UCSD-AML1 (cell line): ENCODE measurements around the gene TP73.

Experiments
- DNase-seq: peaks from one replicate; lab custom pipeline; 2025; ENCODE audit not compliant: unreplicated experiment; lab: John Stamatoyannopoulos, UW

Gene TP73

DNA sequence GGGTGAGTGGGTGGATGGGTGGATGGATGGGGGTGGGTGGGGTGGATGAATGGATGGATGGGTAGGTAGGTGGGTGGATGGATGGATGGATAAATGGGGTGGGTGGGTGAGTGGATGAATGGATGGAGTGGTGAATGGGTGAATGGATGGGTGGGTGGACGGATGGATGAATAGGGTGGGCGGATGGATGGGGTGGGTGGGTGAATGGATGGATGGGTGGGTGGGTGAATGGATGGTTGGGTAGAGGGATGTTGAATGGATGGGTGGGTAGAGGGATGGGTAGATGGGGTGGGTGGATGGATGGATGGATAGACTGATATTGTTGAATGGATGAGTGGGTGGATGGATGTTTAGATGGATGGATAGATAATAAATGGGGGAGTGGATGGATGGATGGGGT lies 73.0 kb downstream of the TP73 start:
- no peak for DNase-seq

DNA sequence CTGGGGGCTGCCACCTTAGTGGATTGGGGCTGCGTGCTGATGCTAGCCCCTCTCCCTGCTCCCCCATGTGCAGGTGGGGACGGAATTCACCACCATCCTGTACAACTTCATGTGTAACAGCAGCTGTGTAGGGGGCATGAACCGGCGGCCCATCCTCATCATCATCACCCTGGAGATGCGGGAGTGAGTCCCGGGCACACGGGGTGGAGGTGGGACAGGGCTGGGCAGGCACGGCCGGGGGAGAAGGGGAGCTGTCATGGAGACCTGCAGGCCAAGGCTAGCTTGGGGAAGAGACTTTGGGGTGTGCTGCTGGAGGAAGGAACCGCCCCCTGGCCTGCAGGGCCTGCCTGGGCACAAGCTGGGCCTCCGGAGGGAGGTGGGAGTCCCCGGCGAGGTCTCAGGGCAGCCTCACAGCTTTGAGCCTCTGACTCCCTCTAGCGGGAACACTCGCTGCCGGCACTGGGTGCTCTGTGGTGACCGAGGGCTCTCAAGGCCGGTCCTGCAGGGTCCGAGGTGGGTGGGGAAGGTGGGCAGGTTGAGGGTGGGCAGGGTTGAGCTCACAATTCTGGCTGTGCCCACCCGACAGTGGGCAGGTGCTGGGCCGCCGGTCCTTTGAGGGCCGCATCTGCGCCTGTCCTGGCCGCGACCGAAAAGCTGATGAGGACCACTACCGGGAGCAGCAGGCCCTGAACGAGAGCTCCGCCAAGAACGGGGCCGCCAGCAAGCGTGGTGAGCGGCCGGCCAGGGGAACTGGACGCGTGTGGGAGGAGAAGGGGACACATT lies 74.9 kb downstream of the TP73 start:
- DNase-seq = no peak

DNA sequence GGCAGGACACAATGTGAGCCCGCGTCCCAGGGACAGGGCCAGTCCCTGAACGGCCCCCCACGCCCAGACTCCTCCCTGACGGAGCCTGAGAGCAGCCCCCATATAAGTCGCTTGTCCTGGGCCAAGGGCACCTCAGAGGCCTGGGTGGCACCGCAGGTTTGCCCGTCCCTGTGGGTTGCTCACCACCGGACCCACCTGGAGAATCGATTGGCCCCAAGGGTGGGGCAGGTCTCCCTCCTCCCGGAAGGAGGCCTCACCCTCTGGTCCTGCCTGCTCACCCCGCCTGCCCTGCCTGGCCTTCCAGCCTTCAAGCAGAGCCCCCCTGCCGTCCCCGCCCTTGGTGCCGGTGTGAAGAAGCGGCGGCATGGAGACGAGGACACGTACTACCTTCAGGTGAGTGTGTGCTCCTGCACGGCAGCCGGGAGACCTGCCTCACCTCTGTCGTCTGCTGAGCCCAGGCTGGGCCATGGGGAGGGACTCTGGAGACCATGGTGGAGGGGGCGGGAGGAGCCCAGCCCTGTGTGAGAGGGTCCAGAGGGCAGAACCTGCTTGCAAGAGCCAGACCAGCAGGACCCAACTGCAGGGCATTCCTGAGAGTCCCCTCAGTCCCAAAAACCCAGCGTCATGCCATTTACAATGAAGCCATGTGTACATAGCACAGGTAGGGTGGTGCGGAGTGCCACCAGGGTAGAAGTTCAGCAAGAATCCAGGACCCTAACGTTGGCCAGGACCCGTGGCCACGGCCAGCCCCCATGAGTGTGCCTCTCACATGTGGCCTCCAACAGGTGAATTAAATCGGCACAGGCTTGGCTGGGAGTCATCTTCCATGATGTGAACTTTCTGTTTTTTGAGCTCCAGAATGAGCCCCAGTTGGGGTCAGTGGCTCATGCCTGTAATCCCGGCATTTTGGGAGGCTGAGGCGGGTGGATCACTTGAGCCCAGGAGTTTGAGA lies 75.8 kb downstream of the TP73 start:
- DNase-seq = no peak

DNA sequence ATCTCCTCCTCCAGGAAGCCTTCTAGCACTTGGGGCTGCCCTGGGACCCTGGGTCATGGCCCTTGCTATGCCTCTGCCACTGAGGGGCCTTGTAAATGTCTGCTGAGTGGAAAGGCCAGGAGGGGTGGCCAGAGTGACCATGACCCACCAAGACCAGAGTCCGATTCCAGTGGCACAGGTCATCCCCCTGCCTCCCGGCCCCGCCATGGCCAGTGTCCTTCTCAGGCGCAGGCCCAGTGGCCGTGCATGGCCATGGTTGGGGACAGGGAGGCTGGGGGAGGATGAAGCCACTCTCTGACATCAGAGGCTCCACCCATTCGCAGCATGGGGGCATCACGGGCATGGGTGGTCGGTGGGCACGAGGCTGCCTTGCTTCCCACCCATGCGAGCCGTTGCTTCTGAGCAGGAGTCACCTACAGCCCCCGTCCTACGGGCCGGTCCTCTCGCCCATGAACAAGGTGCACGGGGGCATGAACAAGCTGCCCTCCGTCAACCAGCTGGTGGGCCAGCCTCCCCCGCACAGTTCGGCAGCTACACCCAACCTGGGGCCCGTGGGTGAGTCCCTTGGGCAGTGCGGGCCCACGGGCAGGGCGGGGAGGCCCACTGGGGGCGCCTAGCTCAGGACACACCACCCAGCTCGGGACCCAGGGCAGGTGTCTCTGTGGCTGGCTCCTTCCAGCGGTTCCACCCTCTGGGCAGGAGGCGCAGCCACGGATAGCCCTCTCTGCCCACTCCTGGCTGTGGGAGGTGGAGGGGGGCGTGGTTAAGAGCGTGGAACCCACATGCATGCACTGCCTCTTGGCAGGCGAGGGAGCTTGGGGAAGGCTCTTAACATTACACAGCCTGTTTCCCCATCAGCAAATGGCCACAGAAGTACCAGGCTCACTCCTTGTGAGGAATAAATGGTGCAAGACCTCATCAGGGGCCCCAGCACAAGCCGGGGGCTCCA lies 77.6 kb downstream of the TP73 start:
- no peak for DNase-seq

DNA sequence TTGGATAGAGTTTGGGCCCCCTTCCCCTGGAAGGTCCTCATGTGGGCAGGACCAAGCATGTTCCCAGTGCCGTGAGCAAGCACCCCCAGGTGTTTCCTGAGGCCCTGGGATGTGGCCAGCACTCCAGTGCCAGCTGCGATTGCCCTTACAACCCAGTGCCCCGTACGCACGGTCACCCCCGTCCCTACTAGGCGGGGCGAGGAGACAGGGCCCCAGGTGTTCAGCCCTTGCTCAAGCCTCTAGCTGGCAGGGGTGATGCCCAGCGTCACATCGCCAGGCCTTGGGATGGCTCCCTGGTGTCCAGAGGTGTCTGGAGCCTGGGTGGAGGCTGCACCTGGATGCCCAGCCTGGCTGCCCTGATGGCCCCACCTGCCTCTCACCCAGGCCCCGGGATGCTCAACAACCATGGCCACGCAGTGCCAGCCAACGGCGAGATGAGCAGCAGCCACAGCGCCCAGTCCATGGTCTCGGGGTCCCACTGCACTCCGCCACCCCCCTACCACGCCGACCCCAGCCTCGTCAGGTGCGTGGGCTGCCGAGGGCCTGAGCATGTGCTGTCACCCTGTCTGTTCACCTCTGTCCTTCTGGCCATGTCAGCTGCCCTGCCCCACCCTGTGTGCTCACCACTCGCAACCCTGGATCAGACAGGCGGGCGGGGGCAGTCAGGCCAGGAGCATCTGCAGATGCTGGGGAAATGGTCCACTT lies 78.4 kb downstream of the TP73 start:
- no peak for DNase-seq

DNA sequence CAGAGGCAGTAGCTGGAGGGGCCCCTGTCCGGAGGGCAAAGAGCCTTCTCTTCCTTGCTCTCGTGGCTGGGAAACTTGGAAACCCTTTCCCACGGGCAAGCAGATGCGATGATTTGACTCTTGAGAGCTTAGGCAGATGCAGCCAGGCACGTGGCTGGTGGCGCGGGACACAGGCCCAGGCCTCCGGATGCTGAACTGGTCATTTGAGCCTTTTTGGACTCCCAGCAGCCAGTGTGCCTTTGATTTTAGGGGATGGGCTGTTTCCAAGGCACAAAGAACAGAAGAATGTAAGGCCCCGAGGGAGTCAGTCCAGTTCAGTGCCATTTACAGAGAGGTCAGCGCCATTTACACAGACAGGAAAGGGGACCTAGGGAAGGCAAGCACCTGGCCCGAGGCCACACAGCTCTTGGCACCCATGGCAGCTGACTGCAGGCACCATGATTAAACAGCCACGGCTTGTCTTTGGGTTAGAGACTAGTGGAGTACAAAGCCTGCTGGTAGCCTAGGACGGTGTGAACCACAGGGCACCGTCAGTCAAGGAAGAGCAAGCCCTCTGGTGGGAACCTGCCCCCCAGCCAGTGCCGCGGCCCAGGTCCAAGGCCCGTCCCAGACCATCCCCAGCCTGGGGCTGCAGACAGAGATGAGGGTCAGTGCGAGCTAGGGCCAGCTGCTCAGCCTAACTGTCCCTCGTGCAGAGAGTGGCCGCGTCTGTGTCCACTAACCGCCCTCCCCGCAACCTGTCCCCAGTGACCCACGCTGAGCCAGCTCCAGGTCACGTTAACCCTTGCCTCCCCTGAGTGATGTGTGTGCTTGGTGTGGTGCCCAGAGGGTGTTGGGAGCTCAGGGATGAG lies 79.5 kb downstream of the TP73 start:
- DNase-seq = no peak

DNA sequence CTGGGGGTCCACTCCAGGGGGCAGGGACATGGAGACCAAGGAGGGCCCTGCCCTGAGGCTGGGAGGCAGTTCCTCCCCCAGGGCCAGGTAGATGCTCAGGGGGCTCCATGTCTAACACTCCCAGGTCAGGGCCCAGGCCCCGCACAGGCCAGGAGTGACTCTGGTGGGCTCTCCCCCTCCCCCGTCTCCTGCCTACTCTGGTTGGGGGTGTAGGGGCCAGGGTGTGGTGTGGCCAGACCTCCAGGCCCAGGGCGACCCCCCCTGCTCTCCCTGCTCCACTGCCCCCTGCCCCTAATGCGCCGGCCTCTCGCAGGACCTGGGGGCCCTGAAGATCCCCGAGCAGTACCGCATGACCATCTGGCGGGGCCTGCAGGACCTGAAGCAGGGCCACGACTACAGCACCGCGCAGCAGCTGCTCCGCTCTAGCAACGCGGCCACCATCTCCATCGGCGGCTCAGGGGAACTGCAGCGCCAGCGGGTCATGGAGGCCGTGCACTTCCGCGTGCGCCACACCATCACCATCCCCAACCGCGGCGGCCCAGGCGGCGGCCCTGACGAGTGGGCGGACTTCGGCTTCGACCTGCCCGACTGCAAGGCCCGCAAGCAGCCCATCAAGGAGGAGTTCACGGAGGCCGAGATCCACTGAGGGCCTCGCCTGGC lies 80.2 kb downstream of the TP73 start:
- no peak for DNase-seq

DNA sequence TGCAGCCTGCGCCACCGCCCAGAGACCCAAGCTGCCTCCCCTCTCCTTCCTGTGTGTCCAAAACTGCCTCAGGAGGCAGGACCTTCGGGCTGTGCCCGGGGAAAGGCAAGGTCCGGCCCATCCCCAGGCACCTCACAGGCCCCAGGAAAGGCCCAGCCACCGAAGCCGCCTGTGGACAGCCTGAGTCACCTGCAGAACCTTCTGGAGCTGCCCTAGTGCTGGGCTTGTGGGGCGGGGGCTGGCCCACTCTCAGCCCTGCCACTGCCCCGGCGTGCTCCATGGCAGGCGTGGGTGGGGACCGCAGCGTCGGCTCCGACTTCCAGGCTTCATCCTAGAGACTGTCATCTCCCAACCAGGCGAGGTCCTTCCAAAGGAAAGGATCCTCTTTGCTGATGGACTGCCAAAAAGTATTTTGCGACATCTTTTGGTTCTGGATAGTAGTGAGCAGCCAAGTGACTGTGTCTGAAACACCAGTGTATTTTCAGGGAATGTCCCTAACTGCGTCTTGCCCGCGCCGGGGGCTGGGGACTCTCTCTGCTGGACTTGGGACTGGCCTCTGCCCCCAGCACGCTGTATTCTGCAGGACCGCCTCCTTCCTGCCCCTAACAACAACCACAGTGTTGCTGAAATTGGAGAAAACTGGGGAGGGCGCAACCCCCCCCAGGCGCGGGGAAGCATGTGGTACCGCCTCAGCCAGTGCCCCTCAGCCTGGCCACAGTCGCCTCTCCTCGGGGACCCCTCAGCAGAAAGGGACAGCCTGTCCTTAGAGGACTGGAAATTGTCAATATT lies 81.0 kb downstream of the TP73 start:
- DNase-seq = no peak

DNA sequence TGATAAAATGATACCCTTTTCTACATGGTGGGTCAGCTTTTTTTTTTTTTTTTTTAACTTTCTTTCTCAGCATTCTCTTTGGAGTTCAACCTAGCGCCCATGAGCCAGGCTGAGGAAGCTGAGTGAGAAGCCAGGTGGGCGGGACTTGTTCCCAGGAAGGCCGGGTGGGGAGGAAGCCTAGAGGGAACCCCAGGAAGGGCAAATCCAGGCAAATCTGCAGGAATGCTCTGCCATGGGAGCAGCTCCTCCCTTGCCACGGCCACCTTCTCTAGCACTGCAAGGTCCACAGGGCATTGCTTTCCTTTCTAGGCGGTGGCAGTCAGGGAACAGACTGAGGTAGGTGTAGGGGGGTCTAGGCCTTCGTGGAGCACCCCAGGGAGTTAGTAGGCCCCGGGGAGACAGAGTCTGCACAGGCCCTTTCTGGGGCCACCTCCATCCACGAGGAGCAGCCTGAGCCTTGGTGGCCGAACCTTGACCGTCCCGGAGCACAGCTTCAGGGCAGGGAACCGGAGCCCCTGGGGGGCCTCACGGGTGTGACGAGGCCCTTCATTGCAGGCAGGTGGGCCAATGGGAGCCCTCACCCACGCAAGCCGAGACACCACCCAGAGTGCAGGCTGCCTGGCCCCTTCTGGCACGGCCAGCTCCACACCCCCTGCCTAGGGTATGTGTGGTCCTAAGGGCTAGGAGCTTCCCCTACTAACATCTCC lies 81.7 kb downstream of the TP73 start:
- no peak for DNase-seq

DNA sequence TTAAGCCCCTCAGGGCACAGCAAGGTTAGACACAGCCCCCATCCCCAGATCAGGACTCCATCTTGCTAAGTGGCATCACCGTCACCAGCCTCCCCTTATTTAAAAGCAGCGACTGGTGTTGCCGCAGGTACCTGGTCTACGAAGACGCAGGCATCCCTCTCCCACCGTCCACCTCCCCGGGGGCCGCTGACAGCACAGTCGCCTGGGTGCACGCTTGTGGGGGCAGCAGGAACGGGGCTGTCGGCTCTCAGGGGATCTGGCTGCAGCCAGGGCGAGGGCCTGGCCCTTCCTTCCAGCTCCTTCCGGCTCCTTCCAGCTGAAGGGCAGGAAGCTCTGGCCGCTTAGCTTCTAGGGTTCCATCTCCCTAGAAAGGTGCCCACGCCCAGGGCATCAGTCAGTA lies 82.3 kb downstream of the TP73 start:
- no peak for DNase-seq

DNA sequence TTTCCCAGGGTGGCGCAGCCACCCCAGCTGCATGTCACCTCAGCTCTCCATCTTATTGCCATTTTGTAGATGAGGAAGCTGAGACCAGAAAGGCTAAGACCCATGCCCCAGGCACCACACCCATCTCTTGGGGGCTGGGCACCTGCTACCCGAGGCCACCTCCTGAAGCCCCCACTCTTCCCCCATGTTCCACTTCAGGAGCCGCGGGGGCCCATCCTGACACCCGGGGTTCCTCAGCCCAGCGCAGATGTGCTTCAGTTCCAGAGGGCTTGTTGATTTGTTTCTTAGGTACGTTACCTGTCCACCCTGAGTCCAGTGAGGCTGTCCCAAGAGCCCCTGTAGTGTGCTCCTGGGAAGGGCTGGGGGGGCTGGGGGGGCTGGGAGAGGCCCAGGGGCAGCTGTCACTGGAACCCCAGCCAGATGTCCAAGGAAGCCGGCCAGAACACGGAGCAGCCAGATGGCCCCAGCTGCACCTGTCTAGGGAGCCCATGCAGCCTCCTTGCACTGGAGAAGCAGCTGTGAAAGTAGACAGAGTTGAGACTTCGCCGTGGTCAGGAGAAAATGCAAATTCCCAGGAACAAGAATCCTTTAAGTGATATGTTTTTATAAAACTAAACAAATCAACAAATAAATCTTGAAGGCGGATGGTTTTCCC lies 82.8 kb downstream of the TP73 start:
- DNase-seq = no peak

DNA sequence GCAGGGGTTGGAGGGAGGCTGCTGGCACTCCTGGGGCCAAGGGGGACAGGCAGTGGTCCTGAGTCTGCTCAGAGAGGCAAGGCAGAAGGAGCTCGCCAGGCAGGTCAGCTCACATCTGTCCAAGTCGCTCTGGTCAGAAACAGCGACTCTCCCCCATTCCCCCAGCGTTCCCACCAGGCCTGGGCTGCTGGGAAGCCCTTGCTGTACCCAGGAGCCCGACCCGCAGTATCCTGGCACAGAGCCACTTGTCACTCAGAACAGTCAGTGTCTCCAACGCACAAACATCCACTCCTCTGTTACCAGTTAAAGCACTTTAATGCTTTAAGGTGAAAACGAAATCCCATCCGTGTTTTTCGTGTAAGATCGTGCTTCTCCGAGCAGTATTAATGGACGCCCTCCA lies 83.4 kb downstream of the TP73 start:
- DNase-seq = no peak

DNA sequence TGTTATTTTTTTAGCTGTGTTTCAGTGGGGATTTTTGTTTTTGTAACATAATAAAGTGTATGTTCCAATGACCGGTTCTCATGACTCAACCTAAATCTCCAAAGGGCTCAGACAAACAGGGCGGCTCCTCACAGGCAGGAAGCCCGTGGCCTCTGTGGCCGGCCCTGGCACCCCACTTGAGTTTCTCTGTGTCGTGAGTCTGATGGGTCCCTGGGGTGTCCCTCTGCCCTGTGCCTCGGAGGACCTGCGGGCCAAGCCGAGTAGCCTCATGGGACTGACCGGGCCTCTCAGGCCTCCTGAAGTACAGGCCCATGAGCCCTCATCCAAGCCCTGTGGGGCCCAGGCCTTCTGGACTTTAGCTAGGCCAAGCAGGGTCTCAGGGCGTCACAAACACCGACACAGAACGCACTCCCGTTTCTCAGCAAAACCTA lies 83.8 kb downstream of the TP73 start:
- no peak for DNase-seq

DNA sequence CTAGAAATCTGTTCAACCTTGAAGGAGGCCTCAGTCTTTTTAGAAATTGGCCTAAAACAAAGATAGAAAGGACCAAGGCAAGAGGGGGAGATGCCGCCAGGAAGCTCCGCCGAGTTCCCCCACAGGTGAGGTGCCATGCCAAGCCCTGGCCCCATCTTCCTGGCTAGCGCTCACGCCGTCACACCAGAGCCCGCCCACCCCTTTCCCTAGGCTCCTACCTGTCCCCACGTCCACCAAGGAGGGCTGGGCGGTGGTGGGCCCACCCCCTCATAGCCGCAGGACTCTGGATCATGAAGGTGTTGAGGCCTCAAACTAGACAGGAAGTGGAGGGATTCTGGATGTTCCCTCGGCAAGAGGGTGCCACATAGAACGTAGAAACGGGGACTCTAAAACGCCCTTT lies 84.4 kb downstream of the TP73 start:
- no peak for DNase-seq

DNA sequence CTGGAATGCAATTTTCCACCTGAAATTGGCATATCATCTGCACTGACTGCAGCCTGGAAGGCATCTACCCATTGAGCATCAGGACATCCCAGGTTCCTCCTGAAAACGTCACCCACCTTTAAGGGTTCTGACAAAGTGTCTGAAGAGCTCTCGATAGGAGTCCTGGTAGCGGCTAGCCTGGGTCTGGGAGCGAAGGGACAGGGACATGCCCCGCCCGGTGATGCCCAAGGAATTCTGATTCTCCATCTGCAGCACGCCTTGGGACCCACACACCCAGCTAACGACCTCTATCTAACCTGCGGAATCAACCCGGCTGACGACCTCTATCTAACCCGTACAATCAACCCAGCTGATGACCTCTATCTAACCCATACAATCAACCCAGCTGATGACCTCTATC lies 86.6 kb downstream of the TP73 start:
- no peak for DNase-seq

DNA sequence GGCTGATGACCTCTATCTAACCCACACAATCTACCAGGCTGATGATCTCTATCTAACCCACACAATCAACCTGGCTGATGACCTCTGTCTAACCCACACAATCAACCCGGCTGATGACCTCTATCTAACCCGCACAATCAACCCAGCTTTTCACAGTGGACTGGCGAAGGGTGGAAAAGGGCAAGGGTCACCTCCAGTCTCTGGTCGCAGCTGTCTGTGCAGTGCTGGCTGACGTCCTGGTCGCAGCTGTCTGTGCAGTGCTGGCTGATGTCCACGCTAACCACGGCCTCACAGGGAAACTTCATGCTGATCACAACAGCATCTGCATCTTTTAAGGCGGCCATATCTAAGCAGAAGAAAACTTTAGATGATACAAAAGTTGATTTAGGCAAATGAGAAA lies 87.7 kb downstream of the TP73 start:
- no peak for DNase-seq

DNA sequence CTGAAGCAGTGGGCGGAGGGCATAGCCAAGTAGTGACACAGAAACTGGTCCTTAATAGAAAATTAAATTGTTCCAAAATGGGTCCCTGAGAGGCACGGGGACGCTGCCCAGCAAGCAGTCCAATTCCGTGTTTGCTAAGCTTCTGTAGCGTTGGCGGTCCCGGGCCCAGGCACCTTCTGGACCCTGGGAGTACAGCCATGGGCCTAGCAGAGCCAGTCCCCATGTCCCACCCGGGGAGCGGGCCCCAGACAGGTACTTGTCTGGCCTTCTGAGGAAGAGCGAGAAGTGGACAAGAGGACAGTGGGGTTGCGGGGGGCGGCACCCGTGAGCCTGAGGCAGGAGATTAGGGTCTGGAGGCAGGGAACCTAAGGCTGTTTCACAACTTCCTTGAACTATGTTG lies 88.4 kb downstream of the TP73 start:
- DNase-seq = no peak
